HCT116 (cell line): Measurements from ENCODE around the gene SUOX. TPM values are rescaled to one million over a fixed set of nuclear protein-coding genes. Genes with fewer than 3 reads are reported as not detected.
A peak's percentile ranks its signal among the peaks of the same experiment; 100 is the strongest.

Experiments used
- ATAC-seq: fragments of 200-7000 bp; cut with Tn5 transposase; 2 replicates; pipeline ENCODE4 v1.9.1; 2020; ENCODE audit warnings: mild to moderate bottlenecking, moderate library complexity
- BruUV-seq: library from RNA; stranded (reverse); fragments of 400-500 nt; replicated peaks from 2 replicates; lab custom pipeline; 2021; lab: Mats Ljungman, UMichigan
- CTCF ChIA-PET: fragments of 300-600 bp; sonication (Branson Sonifier 250); formaldehyde crosslinking; loops from one replicate; lab custom pipeline; 2021; ENCODE audit warnings: antibody characterized with exemption; lab: Charles Lee
- POLR2A ChIA-PET: fragments of 300-600, 350-600 bp; sonication (Branson Sonifier 250); formaldehyde crosslinking; loops from one replicate; lab custom pipeline; 2021; ENCODE audit warnings: antibody characterized with exemption; lab: Charles Lee
- RAD21 ChIA-PET, 2 experiments: fragments of 300-600 bp; sonication (Branson Sonifier 250); formaldehyde crosslinking; loops; one replicate each; lab custom pipeline; 2023; ENCODE audit warnings: low total read pairs in 2 of 2; ENCODE audit not compliant: uncharacterized antibody in 2 of 2, unreplicated experiment in 2 of 2, low non-redundant PET in 1 of 2; lab: Charles Lee
- DNase-seq: peaks from one replicate; pipeline ENCODE4 v3.0.0-alpha.2; 2010; ENCODE audit warnings: low read depth, low spot score
- H2AFZ ChIP-seq: fragments of 200-600 bp; shearing (Covaris generic), sonication (generic); 2 replicates; pipeline ENCODE4 v1.6.1; 2017; ENCODE audit warnings: low read depth, mixed run types, mixed read lengths, antibody characterized with exemption, low read length; ENCODE audit not compliant: poor library complexity, severe bottlenecking
- H3K27ac ChIP-seq: 2 replicates; pipeline ENCODE4 v1.5.1; 2012; ENCODE audit warnings: low read depth, low read length
- H3K27me3 ChIP-seq: fragments of 200-600 bp; sonication (generic); 2 replicates; pipeline ENCODE4 v1.6.1; 2016; ENCODE audit warnings: mixed run types, low read length, mixed read lengths; ENCODE audit not compliant: insufficient read depth
- H3K36me3 ChIP-seq, 2 experiments: fragments of 200-500 bp in 1 of 2; fragments of 200-600 bp in 1 of 2; sonication (Bioruptor generic) in 1 of 2; sonication (generic) in 1 of 2; 2 replicates each; pipeline versions ENCODE4 v1.5.1 to v1.6.1; 2014 to 2016; ENCODE audit warnings: low read length in 2 of 2, inconsistent platforms in 1 of 2, mixed read lengths in 1 of 2, mixed run types in 1 of 2; ENCODE audit not compliant: insufficient read depth in 2 of 2, control insufficient read depth in 1 of 2
- H3K4me1 ChIP-seq, 2 experiments: fragments of 200-600 bp in 1 of 2; sonication (generic) in 1 of 2; 2 replicates each; pipeline versions ENCODE4 v1.5.1 to v1.6.1; 2012 to 2017; ENCODE audit warnings: low read length in 2 of 2, inconsistent platforms in 1 of 2, mild to moderate bottlenecking in 1 of 2, mixed read lengths in 1 of 2, mixed run types in 1 of 2, moderate library complexity in 1 of 2; ENCODE audit not compliant: insufficient read depth in 2 of 2, control insufficient read depth in 1 of 2
- H3K4me2 ChIP-seq: fragments of 200-600 bp; sonication (generic); 2 replicates; pipeline ENCODE4 v1.6.1; 2017; ENCODE audit warnings: mixed run types, low read length, mixed read lengths
- H3K4me3 ChIP-seq, 2 experiments: fragments of 200-600 bp in 1 of 2; sonication (generic) in 1 of 2; replicated peaks in 1 of 2; 2 replicates each; pipeline ENCODE4 v1.5.1; 2011 to 2016; ENCODE audit warnings: low read length in 2 of 2, control low read depth in 1 of 2, low read depth in 1 of 2, mild to moderate bottlenecking in 1 of 2, mixed read lengths in 1 of 2, mixed run types in 1 of 2
- H3K79me2 ChIP-seq: fragments of 200-600 bp; sonication (generic); 2 replicates; pipeline ENCODE4 v1.6.1; 2017; ENCODE audit warnings: mild to moderate bottlenecking, mixed run types, low read length, moderate library complexity, mixed read lengths; ENCODE audit not compliant: insufficient read depth
- H3K9ac ChIP-seq: fragments of 200-600 bp; sonication (generic); 2 replicates; pipeline ENCODE4 v1.6.1; 2016; ENCODE audit warnings: low read length, mixed read lengths
- H3K9me2 ChIP-seq: fragments of 200-600 bp; sonication (generic), shearing (Covaris generic); 2 replicates; pipeline ENCODE4 v1.6.1; 2017; ENCODE audit warnings: mixed run types, mild to moderate bottlenecking, moderate library complexity; ENCODE audit not compliant: insufficient read depth
- H3K9me3 ChIP-seq, 2 experiments: fragments of 200-500 bp in 1 of 2; fragments of 200-600 bp in 1 of 2; sonication (Bioruptor generic) in 1 of 2; sonication (generic) in 1 of 2; 2 replicates each; pipeline ENCODE4 v1.6.1; 2014 to 2017; ENCODE audit warnings: low read length in 2 of 2, mixed read lengths in 2 of 2, inconsistent platforms in 1 of 2, low read depth in 1 of 2, mild to moderate bottlenecking in 1 of 2, mixed run types in 1 of 2, moderate library complexity in 1 of 2; ENCODE audit not compliant: control insufficient read depth in 1 of 2, insufficient read depth in 1 of 2
- H4K20me1 ChIP-seq: fragments of 200-600 bp; sonication (generic), shearing (Covaris generic); 2 replicates; pipeline ENCODE4 v1.6.1; 2017; ENCODE audit warnings: mixed run types, mild to moderate bottlenecking, moderate library complexity; ENCODE audit not compliant: insufficient read depth
- CTCF ChIP-seq, 3 experiments: fragments of 200-600 bp in 1 of 3; sonication (generic) in 1 of 3; IDR thresholded peaks in 2 of 3; conservative IDR thresholded peaks in 1 of 3; 2 replicates each; pipeline ENCODE4 v1.5.1; 2012 to 2017; ENCODE audit warnings: low read depth in 2 of 3, low read length in 2 of 3, antibody characterized with exemption in 1 of 3, borderline replicate concordance in 1 of 3, control low read depth in 1 of 3, mild to moderate bottlenecking in 1 of 3, mixed read lengths in 1 of 3, mixed run types in 1 of 3, moderate library complexity in 1 of 3; ENCODE audit not compliant: insufficient read depth in 1 of 3
- EGR1 ChIP-seq: IDR thresholded peaks from 2 replicates; pipeline ENCODE4 v1.6.1; 2012; ENCODE audit warnings: low read depth
- ELF1 ChIP-seq: IDR thresholded peaks from 2 replicates; pipeline ENCODE4 v1.6.1; 2012; ENCODE audit warnings: low read depth, borderline replicate concordance
- FOSL1 ChIP-seq: IDR thresholded peaks from 2 replicates; pipeline ENCODE4 v1.6.1; 2012; ENCODE audit warnings: low read depth
- POLR2A ChIP-seq: IDR thresholded peaks from 2 replicates; pipeline ENCODE4 v1.7.0; 2011; ENCODE audit warnings: borderline replicate concordance; ENCODE audit not compliant: insufficient read depth, insufficient read length; ENCODE audit errors: extremely low read depth
- REST ChIP-seq: IDR thresholded peaks from 2 replicates; pipeline ENCODE4 v1.6.1; 2012; ENCODE audit warnings: low read depth
- SIN3A ChIP-seq: IDR thresholded peaks from 2 replicates; pipeline ENCODE4 v1.6.1; 2012; ENCODE audit warnings: low read depth
- SP1 ChIP-seq: IDR thresholded peaks from 2 replicates; pipeline ENCODE4 v1.6.1; 2012; ENCODE audit warnings: low read depth
- YY1 ChIP-seq: IDR thresholded peaks from 2 replicates; pipeline ENCODE4 v1.6.1; 2011; ENCODE audit warnings: low read length, low read depth, moderate library complexity, mild to moderate bottlenecking; ENCODE audit not compliant: insufficient replicate concordance; ENCODE audit errors: extremely low read depth
- ZBTB33 ChIP-seq: IDR thresholded peaks from 2 replicates; pipeline ENCODE4 v1.6.1; 2011; ENCODE audit warnings: mild to moderate bottlenecking, low read length, moderate library complexity; ENCODE audit not compliant: insufficient replicate concordance; ENCODE audit errors: extremely low read depth
- intact Hi-C: fragments of 100-400 bp; cut with micrococcal nuclease; formaldehyde crosslinking; loops from 2 replicates; pipeline ENCODE4 v1.10.0; 2022
- total RNA-seq: library from RNA; stranded (reverse); gene quantifications from one replicate; pipeline ENCODE4 v1.2.1, GENCODE V29; 2021; ENCODE audit not compliant: unreplicated experiment

Gene SUOX
- total RNA-seq, 1 experiment from 2014 or later: 18.0 TPM

GRCh38 chr12:56010111-56010570 is 13.1 kb downstream of the SUOX start:
- ChIA-PET CTCF (interaction anchor here (7.2 kb wide), 1 partner anchor 14 kb away, joined by 48 read pairs; the partner anchor contains the start of gene SUOX), RAD21 (no interaction called here), POLR2A (interaction anchor here (0.7 kb wide), 1 partner anchor 35 kb away, joined by 4 read pairs; no protein-coding TSS in a partner anchor)
- Histone ChIP-seq H3K4me2 (no peak overlapping the region), H2AFZ (no peak overlapping the region), H3K36me3 (0 out of 4 replicates have a peak, but pooled peaks cover 0 to under 1% of the 10 kb centered on the region in 2 experiments), H3K79me2 (no peaks in the 10 kb centered on the region), H4K20me1 (no peaks in the 10 kb centered on the region), H3K9me2 (no peaks in the 10 kb centered on the region), H3K9ac (no peak overlapping the region), H3K27ac (no peak overlapping the region), H3K9me3 (no peaks in the 10 kb centered on the region), H3K4me1 (peaks cover 16 to 27% of the 10 kb centered on the region in 2 experiments), H3K27me3 (no peaks in the 10 kb centered on the region), H3K4me3 (no peak overlapping the region)
- no peak for ATAC-seq
- BruUV-seq: TSS peak; percentile 40
- DNase-seq: no peak
- intact Hi-C loops: no loop called here
- no peak for TF ChIP-seq EGR1
- no peak for TF ChIP-seq SP1
- TF ChIP-seq FOSL1: no peak
- no peak for TF ChIP-seq ELF1
- TF ChIP-seq YY1: no peak

GRCh38 chr12:56011509-56012090 is 14.5 kb downstream of the SUOX start:
- Histone ChIP-seq H4K20me1 (no peaks in the 10 kb centered on the region), H3K9ac (no peak overlapping the region), H3K9me3 (no peaks in the 10 kb centered on the region), H2AFZ (no peak overlapping the region), H3K4me1 (peaks cover 17 to 27% of the 10 kb centered on the region in 2 experiments), H3K9me2 (no peaks in the 10 kb centered on the region), H3K36me3 (no peaks in the 10 kb centered on the region), H3K79me2 (no peaks in the 10 kb centered on the region), H3K4me2 (no peak overlapping the region), H3K27ac (no peak overlapping the region), H3K27me3 (no peaks in the 10 kb centered on the region), H3K4me3 (no peak overlapping the region)
- ChIA-PET RAD21 (no interaction called here), POLR2A (no interaction called here), CTCF (interaction anchor here (7.2 kb wide), 1 partner anchor 16 kb away, joined by 48 read pairs; the partner anchor contains the start of gene SUOX)
- no TSS peak for BruUV-seq
- TF ChIP-seq REST: no peak
- TF ChIP-seq SIN3A: no peak
- TF ChIP-seq ZBTB33: no peak
- no peak for TF ChIP-seq CTCF (IDR thresholded peaks at IDR 0.05 in 2 of 3, conservative IDR thresholded peaks at IDR 0.05 in 1 of 3; ENCODE audit: borderline replicate concordance in 1 of 3, insufficient read depth in 1 of 3, low read depth in 2 of 3, low read length in 2 of 3)
- no peak for TF ChIP-seq FOSL1
- no peak for TF ChIP-seq YY1
- TF ChIP-seq POLR2A: no peak
- TF ChIP-seq EGR1: no peak
- intact Hi-C loops: no loop called here
- no peak for ATAC-seq
- DNase-seq: no peak
